COLO668 (cell line): Measurements from ENCODE around the gene RAB36.

Source experiments
- DNase-seq: peaks from one replicate; lab custom pipeline; 2025; ENCODE audit not compliant: unreplicated experiment; lab: John Stamatoyannopoulos, UW

Gene RAB36

GRCh38 chr22:23108249-23109078, 36.8 kb upstream of the RAB36 start:
- no peak for DNase-seq

GRCh38 chr22:23109079-23109347, 36.3 kb upstream of the RAB36 start:
- no peak for DNase-seq

- no peak for DNase-seq
Observed at GRCh38 chr22:23109441-23109978, 35.8 kb upstream of the RAB36 start.

- peak; percentile 85 for DNase-seq
Observed at GRCh38 chr22:23110190-23110921, 34.9 kb upstream of the RAB36 start.

- peak; percentile 89 for DNase-seq
Observed at GRCh38 chr22:23110922-23111527, 34.3 kb upstream of the RAB36 start.

- no peak for DNase-seq
Observed at GRCh38 chr22:23112472-23113012, 32.7 kb upstream of the RAB36 start.

- DNase-seq = peak; percentile 82
Observed at GRCh38 chr22:23113067-23113846, 32.0 kb upstream of the RAB36 start.

GRCh38 chr22:23113847-23114720, 31.2 kb upstream of the RAB36 start:
- no peak for DNase-seq

- DNase-seq = no peak
Observed at GRCh38 chr22:23114721-23115020, 30.6 kb upstream of the RAB36 start.

- no peak for DNase-seq
Observed at GRCh38 chr22:23115369-23115768, 29.9 kb upstream of the RAB36 start.

GRCh38 chr22:23115825-23116494, 29.3 kb upstream of the RAB36 start:
- no peak for DNase-seq

- peak; percentile 19 for DNase-seq
Observed at GRCh38 chr22:23116506-23117263, 28.6 kb upstream of the RAB36 start.

- DNase-seq = no peak
Observed at GRCh38 chr22:23117275-23117674, 28.0 kb upstream of the RAB36 start.

- DNase-seq = no peak
Observed at GRCh38 chr22:23117891-23118646, 27.2 kb upstream of the RAB36 start.

GRCh38 chr22:23118647-23119493, 26.4 kb upstream of the RAB36 start:
- no peak for DNase-seq

GRCh38 chr22:23119494-23120414, 25.5 kb upstream of the RAB36 start:
- DNase-seq = no peak
